AML-193 (cell line): ENCODE measurements around the gene CRYBG1.
"Not testable (repeated sequence)": the region's sequence is repeated elsewhere in the genome, so short reads cannot be mapped to it uniquely, and the experiment has no call there.

ENCODE experiments used
- DNase-seq, 2 experiments: peaks; one replicate each; lab custom pipeline; 2025; lab: John Stamatoyannopoulos, UW

CRYBG1 gene

GRCh38 chr6:106509420-106510089, 149.0 kb downstream of the CRYBG1 start:
- DNase-seq, result peak; percentile 72 to 81

DNA sequence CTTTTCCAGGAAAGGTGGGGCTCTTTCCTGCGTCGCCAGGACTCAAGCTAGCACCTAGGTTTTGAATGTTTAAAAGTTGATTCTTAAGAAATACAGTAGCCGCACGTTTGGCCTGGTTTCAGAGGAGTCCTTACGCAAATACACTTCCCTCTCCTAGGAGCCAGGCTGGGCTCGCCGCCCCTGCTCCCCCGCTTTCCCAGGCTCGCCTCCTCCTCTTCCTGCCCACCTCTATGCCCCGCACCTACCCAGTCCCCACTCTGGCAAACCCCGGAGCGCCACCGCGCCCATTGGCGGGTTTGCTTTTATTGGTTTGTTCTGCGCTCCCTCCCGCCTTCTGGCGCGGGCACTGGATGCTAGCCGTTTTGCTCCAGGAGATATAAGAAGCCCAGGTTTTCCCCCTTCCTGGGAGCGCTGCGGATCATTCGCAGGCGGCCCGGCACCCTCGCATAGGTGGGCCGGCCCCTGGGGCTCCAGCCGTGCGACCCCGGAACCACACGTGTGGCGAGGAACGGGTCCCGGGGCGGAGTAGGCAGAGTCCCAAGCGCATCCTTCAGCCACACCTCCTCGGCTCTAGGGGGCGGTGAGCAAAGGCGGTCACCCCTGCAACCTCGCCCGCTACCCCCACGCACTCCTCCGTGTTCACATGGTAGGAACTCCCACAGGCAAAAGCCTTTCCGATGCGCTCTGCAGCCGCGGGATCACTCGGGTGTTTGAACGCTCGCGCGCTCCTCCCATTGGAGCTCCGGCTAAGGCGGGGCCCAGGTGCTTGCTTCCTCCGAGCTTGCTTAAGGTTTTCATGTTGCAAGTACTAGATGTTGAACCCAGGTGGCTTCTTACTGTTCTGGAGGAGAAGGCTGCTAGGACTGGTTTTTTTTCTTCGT, 149.8 kb downstream of the CRYBG1 start:
- peak; percentile 94 to 95 for DNase-seq

DNA sequence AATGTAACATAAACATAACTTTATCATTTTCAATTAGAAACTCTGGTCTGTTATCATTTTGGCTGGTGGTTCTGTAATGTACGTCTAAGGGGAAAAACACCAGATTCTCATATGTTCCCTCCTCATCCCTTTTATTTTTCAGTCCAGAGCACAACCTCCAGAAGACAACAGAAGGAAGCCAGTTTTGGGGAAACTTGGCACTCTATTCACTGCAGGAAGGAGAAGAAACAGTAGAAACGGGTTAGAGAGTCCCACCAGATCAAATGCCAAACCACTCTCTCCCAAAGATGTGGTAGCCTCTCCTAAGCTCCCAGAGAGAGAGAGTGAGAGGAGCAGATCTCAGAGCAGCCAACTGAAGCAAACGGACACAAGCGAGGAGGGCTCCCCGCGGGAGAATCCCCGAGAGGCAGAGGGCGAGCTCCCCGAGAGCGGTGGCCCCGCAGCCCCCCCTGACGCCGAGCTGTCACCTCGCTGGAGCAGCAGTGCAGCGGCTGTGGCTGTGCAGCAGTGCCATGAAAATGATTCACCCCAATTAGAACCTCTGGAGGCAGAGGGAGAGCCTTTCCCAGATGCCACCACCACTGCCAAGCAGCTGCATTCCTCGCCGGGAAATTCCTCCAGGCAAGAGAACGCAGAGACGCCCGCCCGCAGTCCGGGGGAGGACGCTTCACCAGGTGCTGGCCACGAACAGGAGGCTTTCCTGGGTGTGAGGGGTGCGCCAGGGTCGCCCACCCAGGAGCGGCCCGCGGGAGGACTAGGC, 151.0 kb downstream of the CRYBG1 start:
- peak in 1 of 2 experiments; percentile 34 for DNase-seq

GRCh38 chr6:106512048-106512967, 151.8 kb downstream of the CRYBG1 start:
- DNase-seq, result peak; percentile 52 to 53

- DNase-seq, result no peak
Observed at GRCh38 chr6:106512968-106513574, 152.6 kb downstream of the CRYBG1 start.

DNA sequence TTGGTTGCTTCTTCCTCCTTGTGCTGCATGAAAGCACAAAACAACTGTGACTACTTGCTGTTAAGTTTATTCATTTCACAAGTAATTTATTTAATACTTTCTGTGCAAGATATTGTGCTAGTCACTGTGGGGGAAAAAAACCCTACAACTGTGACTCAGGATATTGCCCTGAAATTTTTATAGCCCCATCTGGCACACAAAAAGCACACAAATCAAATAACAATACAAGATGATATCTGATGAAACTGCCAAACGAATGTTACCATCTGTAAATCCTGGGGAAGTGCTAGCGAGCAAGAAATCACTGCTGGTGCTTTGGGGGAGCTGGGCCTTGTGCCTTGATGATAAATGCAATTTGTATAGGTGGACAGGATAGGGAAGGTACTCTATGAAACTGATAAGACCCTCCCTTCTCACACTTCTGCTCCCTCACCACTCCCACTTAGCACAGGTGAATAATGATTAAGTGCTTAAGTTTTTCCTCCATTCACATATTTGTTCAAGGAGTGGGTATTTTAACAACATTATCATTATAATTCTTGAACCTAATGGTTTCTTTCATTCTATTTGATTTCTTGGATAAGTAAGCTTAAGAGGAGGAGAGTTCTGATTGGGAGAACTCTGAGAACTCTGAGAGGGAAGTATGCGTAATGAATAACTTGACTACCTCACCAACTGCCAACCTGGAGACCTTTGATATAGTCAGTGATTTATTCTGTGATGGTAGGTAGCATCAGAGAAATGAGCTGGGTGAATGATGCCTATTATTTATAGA, 153.5 kb downstream of the CRYBG1 start:
- peak in 1 of 2 experiments; percentile 37 for DNase-seq

DNA sequence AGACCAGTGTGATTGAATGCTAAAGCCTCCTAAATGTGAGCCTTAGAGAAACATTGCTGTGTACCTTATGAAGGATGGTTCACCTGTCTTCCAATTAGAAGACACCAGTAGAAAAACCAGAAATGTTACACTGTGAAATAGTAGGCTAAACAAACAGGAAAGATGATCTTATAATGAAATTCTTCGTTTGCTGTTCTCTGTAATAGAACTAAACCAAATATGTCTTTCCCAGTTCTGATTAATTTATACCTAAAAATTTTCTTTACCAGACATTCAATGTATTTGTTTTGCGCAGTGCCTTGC, 154.0 kb downstream of the CRYBG1 start:
- no peak for DNase-seq

- DNase-seq, result not testable (repeated sequence)
Observed at GRCh38 chr6:106515582-106515981, 155.1 kb downstream of the CRYBG1 start.

DNA sequence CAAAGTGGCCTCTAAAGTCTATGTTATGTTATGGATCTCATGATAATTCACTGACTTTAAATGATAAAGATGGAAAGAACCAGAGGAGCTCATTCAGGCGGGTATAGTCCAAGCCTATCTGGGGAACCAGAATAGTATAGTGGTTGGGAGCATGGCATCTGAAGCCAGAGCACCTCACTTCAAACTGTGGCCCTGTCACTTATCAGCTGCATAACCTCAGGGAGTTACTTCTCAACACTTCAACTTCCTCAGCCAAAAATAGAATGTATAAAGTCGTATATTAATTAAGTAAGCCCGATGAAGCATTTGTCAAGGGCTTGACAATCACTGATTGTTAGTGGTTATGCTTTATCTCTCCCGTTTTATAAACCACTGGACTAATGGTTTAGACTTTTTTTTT, 156.1 kb downstream of the CRYBG1 start:
- DNase-seq, result peak; percentile 31 to 38

DNA sequence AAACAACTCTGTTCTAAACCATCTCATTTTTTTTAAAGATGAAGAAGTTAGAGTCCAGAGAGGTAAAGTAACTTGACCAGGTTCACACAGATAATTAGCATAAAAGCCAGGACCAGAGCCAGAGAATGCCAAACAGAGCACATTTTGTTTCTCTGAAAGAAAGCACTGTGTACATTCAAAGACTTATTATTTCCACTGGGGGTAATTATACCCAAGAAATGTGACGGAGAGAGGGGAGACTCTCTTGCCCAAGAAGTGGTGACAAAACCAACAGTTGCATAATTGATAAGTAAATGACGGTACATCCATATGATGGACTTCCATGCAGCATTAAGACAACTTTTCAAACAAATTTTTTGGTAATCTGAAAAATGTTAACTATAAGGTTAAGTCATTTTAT, 157.2 kb downstream of the CRYBG1 start:
- DNase-seq, result peak; percentile 67 to 72

DNA sequence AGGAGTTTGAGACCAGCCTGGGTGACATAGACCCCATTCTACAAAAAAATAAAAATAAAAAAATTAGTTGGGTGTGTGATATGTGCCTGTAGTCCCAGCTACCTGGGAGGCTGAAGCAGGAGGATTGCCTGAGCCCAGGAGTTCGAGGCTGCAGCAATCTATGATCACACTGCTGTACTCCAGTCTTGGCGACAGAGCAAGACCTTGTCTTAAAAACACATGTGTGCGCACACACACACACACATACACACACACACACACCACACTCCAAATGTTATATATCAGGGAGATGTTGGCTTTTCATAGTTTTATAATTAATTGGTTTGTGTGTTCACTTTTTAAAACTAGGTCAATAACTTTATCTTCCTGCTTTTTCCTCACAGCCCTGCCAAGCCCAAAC, 158.2 kb downstream of the CRYBG1 start:
- no peak for DNase-seq

- DNase-seq, result peak; percentile 94 to 97
Observed at GRCh38 chr6:106519460-106520394, 159.2 kb downstream of the CRYBG1 start.

DNA sequence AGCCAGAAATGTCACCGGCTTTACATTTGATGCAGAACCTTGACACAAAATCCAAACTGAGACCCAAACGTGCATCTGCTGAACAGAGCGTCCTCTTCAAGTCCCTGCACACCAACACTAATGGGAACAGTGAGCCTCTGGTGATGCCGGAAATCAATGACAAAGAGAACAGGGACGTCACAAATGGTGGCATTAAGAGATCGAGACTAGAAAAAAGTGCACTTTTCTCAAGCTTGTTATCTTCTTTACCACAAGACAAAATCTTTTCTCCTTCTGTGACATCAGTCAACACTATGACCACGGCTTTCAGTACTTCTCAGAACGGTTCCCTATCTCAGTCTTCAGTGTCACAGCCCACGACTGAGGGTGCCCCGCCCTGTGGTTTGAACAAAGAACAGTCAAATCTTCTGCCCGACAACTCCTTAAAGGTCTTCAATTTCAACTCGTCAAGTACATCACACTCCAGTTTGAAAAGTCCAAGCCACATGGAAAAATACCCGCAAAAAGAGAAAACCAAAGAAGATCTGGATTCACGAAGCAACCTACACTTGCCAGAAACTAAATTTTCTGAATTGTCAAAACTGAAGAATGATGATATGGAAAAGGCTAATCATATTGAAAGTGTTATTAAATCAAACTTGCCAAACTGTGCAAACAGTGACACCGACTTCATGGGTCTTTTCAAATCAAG, 160.3 kb downstream of the CRYBG1 start:
- DNase-seq, result peak; percentile 47 to 62

DNA sequence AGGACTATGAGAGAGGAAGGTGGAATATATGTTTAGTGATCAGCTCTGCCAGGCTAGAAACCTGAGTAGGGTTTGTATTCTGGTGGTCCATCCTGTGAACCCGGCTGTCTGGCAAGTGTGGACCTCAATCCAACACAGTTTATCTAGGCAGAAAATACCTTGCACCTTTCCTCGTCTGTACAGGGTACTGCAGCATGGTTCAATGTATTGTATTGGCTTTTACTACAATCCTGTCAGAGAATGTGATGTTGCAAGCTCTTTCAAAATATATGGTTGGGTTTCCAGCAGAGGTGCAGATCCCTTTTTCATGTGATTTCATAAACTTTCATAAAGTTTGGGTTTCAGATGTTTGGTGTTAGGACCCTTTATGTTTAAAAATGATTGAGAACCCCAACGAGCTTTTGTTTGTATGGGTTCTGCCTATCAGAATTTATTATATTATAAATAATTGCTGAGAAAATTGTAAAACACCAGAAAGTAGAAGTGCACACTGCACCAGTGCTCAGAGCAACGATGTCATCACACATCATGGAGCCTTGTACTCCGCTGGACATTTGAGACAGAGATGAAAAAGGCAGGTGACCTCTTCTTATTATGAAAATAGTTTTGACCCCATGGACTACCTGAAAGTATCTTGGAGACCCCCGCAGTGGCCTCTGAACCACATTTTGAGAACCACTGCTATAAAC, 162.2 kb downstream of the CRYBG1 start:
- DNase-seq, result peak; percentile 82 to 88

DNA sequence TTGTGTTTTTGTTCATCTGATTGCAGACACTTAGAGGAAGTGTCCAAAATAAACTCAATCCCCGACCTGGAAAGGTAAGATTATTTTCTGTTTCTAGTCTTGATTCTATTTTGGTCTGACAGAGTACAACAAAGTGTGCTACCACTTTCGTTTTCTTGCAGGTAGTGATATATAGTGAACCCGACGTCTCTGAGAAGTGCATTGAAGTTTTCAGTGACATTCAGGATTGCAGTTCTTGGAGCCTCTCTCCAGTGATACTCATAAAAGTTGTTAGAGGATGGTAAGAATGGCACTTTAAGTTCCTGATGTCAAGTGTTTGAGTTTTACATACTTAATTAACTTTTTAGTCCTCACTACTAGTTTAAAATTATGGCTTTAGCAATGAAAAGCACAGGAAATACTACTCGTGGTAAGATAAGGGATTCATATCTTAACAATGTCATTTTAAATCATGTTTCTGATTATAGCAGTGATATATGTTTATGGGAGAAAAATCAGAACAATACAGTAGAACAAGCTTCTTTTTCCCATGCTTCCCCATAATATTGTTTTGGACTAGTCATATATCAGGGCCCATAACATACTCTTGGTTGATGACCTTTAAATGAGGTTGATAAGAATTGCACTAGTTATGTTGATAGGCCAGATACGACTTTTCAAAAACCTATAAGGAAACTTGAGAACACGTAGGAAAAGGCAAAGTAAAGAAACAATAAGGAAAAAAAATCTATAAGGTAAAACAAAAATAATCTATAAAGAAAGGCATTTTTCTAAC, 164.8 kb downstream of the CRYBG1 start:
- DNase-seq, result no peak

DNA sequence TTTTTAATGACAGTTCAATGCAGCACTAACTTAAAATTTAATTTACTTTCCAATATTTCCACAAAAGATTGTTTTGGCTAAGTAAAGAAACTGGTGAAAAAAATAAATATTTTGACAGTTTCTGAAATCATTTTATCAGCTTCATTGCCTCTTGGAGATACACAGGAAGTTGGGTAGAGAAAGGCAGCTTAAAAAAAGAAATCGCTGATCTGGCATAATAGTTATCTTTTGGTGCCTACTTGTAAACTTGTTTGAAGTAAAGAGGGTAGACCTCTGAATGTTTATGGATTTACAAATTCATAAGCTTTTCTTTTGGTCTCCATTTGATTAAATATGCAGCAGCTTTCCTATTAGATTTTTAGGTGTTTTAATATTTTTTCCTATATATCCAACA, 165.4 kb downstream of the CRYBG1 start:
- no peak for DNase-seq

GRCh38 chr6:106527117-106527516, 166.6 kb downstream of the CRYBG1 start:
- DNase-seq, result no peak
